Stimulated activated naive CD8-positive, alpha-beta T cell treated with anti-CD3 and anti-CD28 coated beads, Interleukin-15, Interleukin-2, amounts not matched to agents 100 U/mL and 50 U/mL, for 24 hours (primary cell): Measurements from ENCODE around the gene CXCL9.
"Not testable (repeated sequence)": the region's sequence is repeated elsewhere in the genome, so short reads cannot be mapped to it uniquely, and the experiment has no call there.

ENCODE experiments used
- ATAC-seq: fragments of 150-1000 bp; cut with Tn5 transposase; one replicate; pipeline ENCODE4 v1.10.0; 2021
- DNase-seq: peaks from one replicate; pipeline ENCODE4 v3.0.0; 2021

Gene CXCL9

GRCh38 chr4:76011700-76012387, 4.5 kb upstream of the CXCL9 start:
- peak; percentile 33 for ATAC-seq
- DNase-seq = no peak

GRCh38 chr4:76011018-76011670, 3.8 kb upstream of the CXCL9 start:
- DNase-seq (no peak), ATAC-seq (no peak)

- DNase-seq (no peak), ATAC-seq (no peak)
Observed at GRCh38 chr4:76010576-76010975, 3.3 kb upstream of the CXCL9 start.

GRCh38 chr4:76009311-76009710, 2.0 kb upstream of the CXCL9 start:
- ATAC-seq = no peak
- no peak for DNase-seq

- ATAC-seq = no peak
Observed at GRCh38 chr4:76003620-76004019, 3.7 kb downstream of the CXCL9 start.

GRCh38 chr4:76003035-76003434, 4.3 kb downstream of the CXCL9 start:
- DNase-seq = no peak
- no peak for ATAC-seq

More at GRCh38 chr4:76003620-76004019, 3.7 kb downstream of the CXCL9 start:
- DNase-seq = no peak

- ATAC-seq (no peak), DNase-seq (no peak)
Observed at GRCh38 chr4:76002176-76002575, 5.1 kb downstream of the CXCL9 start.

GRCh38 chr4:76001700-76002099, 5.6 kb downstream of the CXCL9 start:
- no peak for ATAC-seq

GRCh38 chr4:76000279-76000678, 7.0 kb downstream of the CXCL9 start:
- DNase-seq = no peak
- ATAC-seq = no peak

More at GRCh38 chr4:76001700-76002099, 5.6 kb downstream of the CXCL9 start:
- no peak for DNase-seq

GRCh38 chr4:75998525-75999147, 8.7 kb downstream of the CXCL9 start:
- ATAC-seq, DNase-seq: not testable (repeated sequence)

GRCh38 chr4:75997946-75998345, 9.4 kb downstream of the CXCL9 start:
- ATAC-seq (no peak), DNase-seq (no peak)

- no peak for ATAC-seq
- DNase-seq = no peak
Observed at GRCh38 chr4:75997081-75997480, 10.2 kb downstream of the CXCL9 start.

GRCh38 chr4:75995727-75996126, 11.6 kb downstream of the CXCL9 start:
- no peak for ATAC-seq
- no peak for DNase-seq

- DNase-seq = no peak
Observed at GRCh38 chr4:75992462-75992861, 14.8 kb downstream of the CXCL9 start.

GRCh38 chr4:75989846-75990528, 17.3 kb downstream of the CXCL9 start:
- ATAC-seq (no peak), DNase-seq (no peak)

More at GRCh38 chr4:75992462-75992861, 14.8 kb downstream of the CXCL9 start:
- ATAC-seq = no peak

GRCh38 chr4:75985116-75985515, 22.2 kb downstream of the CXCL9 start:
- no peak for ATAC-seq
- DNase-seq = no peak

- no peak for DNase-seq
- no peak for ATAC-seq
Observed at GRCh38 chr4:75980576-75980975, 26.7 kb downstream of the CXCL9 start.

- DNase-seq = no peak
- ATAC-seq = no peak
Observed at GRCh38 chr4:75976177-75976576, 31.1 kb downstream of the CXCL9 start.

GRCh38 chr4:75973766-75974165, 33.5 kb downstream of the CXCL9 start:
- DNase-seq (no peak), ATAC-seq (no peak)

GRCh38 chr4:75968084-75968483, 39.2 kb downstream of the CXCL9 start:
- ATAC-seq (no peak), DNase-seq (no peak)

GRCh38 chr4:75963558-75963957, 43.8 kb downstream of the CXCL9 start:
- DNase-seq (no peak), ATAC-seq (no peak)

GRCh38 chr4:75962072-75962471, 45.2 kb downstream of the CXCL9 start:
- ATAC-seq, DNase-seq: not testable (repeated sequence)

GRCh38 chr4:75958546-75958945, 48.8 kb downstream of the CXCL9 start:
- not testable (repeated sequence) for ATAC-seq, DNase-seq
